ENCODE data around the gene ACAD11.
"Not testable (repeated sequence)": the region's sequence is repeated elsewhere in the genome, so short reads cannot be mapped to it uniquely, and the experiment has no call there.

The ACAD11 gene

DNA sequence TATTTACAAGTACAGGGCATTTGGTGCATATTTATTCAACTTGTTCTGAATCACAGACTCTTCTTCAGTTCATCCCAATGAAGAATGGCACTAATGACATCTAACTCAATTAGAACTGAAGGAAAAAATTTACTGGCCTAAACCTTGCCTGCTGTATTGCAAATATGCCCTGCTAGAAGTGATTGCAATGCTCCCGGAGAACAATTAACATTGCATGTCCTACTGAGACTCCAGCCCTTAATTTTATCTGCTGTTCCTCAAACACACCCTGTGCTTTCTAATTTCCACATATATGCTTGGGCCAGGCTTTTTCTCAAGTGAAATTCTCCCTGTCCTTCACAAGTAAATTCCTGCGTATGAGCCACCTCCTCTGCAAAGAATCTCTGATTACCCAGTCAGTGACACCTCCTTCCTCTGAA, 54.2 kb downstream of the ACAD11 start:
- no peak for DNase-seq (ENCODE audit: low read depth)

DNA sequence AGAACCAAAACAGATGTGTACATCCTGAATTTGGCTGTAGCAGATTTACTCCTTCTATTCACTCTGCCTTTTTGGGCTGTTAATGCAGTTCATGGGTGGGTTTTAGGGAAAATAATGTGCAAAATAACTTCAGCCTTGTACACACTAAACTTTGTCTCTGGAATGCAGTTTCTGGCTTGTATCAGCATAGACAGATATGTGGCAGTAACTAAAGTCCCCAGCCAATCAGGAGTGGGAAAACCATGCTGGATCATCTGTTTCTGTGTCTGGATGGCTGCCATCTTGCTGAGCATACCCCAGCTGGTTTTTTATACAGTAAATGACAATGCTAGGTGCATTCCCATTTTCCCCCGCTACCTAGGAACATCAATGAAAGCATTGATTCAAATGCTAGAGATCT, 59.0 kb downstream of the ACAD11 start:
- DNase-seq (ENCODE audit: low read depth), result not testable (repeated sequence)

DNA sequence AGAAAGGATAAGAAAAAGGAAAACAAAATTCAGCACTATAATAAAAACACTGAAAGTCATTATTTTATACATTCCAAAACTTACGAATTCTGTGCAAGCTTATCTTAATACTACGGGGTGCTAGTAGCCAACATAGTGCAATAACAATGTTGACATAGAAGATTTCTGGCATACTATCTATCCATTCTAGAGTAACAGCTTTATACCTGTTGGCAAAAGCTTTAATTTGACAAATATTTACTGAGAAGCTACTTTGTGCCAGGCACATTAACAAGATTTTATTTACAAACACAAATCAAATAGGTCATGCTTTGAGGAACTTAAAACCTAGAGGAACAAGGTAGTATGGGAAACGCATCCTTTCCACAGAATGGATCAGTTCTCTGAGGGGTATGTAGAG, 61.4 kb downstream of the ACAD11 start:
- no peak for DNase-seq (ENCODE audit: low read depth)

- no peak for DNase-seq (ENCODE audit: low read depth)
Observed at GRCh38 chr3:132597660-132598059, 61.9 kb downstream of the ACAD11 start.

DNA sequence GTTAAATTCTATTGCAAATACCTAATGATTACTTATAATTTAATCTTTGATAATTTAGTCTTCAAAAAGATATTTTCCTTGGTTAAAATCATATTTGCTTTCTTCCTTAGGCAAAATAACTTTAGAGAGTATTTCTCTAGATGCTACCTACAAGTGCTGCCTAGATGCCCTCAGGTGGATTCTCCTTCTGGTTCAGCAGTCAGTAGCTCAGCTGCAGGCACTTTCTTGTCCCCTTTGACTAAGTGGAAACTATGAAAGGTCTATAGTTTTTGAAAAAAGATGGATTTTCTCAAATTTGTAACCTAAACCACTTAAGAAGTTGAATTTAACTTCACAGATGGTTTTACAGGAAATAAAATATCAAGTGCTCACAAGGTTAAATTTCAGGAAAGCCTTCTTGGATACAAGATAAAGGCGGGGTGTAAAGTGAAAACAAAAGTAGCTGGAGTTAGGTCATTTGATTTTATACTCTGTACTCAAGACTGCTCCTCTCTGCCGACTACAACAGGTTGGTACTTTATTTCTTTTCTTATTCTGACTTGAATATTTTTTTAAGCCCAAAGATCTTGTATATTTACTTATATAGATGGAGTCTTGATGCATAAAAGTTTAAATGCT, 62.7 kb downstream of the ACAD11 start, which contains the start of gene ACKR4:
Gene ACKR4 (plus strand): TSS at position 455 of the 618 bp plus-strand sequence. CDS start 3,128 bp downstream, outside the sequence.
- no peak for DNase-seq (ENCODE audit: low read depth)

DNA sequence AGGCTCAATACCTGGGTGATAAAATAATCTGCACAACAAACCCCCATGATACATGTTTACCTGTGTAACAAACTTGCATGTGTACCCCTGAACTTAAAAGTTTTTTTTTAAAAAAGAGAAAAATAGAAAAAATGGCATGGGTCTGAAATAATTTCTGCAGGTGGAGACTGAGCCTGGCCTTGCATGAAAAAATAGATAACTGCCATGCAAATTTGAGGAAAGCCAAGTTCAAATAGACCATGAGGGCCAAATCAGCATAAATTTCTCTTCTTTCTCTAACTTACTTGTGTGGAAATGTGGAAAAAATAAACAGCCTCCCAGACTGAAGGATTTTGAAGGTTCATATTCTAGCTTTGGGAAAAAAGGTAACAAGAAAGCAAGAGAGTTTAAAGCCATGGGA, 63.3 kb downstream of the ACAD11 start:
- no peak for DNase-seq (ENCODE audit: low read depth)

DNA sequence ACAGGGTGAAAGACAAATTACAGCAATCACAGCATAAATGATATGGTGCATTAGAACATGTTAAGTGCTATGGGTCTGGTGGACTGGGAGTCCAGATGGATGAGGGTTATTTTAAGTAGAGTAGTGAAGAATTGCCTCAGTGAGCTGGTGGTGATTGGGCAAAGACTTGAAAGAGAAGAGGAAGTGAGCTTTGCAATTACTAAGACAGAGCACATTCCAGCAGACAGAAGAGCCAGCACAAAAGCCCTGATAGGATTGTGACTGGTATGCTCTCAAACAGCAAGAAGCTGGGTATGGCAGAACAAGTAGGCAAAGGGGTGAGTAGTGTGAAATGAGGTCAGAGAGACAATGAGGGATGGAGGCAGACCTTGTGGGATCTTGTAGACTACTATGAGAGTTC, 64.6 kb downstream of the ACAD11 start:
- no peak for DNase-seq (ENCODE audit: low read depth)

- no peak for DNase-seq (ENCODE audit: low read depth)
Observed at GRCh38 chr3:132594498-132594897, 65.1 kb downstream of the ACAD11 start.

DNA sequence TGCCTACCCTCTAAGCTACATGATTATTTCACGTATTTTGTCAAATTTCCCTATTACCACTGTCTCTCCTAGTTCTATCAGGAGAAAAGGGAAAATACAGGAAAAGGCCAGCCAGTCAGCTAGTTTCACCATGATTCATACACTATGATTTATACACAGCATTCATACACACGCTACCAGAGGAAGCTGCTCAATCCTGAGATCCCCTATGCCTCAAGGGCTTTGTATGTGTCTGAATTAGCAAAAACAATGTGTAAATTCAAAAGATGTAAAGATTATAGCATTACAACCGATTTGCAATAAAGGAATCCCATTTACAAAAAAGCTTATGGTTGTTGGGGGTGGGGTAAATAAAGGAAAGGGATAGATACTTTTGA, 65.7 kb downstream of the ACAD11 start:
- no peak for DNase-seq (ENCODE audit: low read depth)

DNA sequence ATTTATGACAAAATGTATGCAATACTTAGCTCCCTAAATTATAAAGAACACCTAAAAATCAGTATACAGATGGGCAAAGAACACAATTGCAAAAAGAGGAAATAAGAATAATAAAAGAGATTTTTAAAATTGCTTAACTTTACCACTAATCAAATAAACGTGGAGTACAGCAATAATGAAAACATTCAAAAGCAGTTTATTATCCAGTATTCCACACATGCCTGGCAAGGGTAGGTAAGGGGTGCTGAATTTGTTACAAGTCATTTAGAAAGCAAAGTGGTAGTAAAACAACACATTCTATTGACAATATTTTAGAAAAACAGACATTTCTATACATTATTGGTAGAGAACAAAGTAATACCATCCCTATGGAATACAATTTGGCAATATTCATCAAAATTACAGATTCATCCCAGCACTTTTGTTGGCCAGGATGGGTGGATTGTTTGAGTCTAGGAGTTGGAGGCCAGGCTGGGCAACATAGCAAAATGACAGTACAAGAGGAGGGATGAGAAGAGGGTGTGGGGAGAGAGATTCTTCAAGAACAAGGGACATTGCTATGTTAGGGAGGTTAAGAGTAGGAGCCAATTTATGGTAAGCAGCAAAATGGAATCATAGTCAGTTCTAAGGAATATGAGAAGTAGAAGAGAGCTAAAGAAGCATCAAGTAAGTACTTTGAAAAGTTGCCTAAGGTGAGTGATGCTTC, 66.2 kb downstream of the ACAD11 start:
- DNase-seq (ENCODE audit: low read depth), result no peak

DNA sequence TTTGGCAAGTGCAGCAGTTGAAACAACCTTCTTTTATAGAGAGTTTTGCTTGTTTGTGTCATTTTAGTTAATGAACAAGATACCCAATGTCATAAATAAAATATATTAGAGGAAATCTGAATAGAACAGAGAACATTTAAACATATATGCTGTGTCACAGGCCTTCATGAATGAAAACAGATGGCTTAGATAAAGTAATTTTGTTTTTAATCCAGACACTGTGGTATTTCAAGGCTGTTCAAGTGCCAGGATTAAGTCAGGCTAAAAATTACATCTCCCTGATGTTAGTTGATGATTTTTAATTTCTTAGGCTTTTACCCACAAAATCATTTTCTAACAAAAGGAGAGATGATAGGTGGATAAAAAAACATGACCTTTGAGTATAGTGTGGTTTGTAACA, 67.4 kb downstream of the ACAD11 start:
- DNase-seq (ENCODE audit: low read depth), result no peak

- no peak for DNase-seq (ENCODE audit: low read depth)
Observed at GRCh38 chr3:132587401-132587800, 72.2 kb downstream of the ACAD11 start.

DNA sequence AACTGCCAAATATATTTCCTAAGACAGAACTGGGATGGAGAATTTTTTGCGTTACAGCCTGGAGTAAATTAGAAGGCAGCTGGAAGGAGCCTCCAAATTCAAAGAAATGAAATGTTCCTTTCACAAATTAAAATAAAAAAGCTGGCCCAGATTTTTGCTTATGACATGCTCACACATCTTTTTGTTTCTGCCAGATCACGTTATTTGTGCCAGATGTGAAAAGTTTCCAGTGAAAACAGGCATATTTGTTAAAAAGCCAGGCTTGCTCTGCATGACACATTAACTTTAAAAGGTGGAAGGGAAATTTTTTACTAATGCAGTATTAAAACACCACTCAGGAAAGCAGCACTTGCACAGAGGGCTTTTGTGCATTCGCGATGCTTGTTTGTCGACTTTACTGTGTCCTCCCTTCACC, 85.8 kb downstream of the ACAD11 start:
- no peak for DNase-seq (ENCODE audit: low read depth)

- no peak for DNase-seq (ENCODE audit: low read depth)
Observed at GRCh38 chr3:132570016-132570415, 89.6 kb downstream of the ACAD11 start.

DNA sequence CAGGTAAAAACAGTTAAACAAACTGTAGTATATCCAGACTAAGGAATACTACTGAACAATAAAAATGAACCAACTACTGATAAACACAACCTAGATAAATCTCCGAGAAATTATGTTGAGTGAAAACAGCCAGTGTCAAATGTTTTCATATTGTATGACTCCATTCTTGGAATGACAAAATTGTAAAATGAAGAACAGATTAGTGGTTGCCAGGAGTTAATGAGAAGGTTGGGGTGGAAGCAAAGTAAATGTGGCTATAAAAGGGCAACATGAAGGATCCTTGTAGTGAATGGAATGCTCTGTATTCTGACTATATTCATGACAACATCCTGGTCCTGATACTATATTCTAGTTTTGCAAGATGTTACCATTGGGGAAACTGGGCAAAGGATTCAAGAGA, 90.0 kb downstream of the ACAD11 start:
- DNase-seq (ENCODE audit: low read depth), result no peak

GRCh38 chr3:132569153-132569552, 90.5 kb downstream of the ACAD11 start:
- DNase-seq (ENCODE audit: low read depth), result no peak

GRCh38 chr3:132568422-132568821, 91.2 kb downstream of the ACAD11 start:
- DNase-seq (ENCODE audit: low read depth), result no peak

GRCh38 chr3:132564070-132564465, 95.5 kb downstream of the ACAD11 start:
- no peak for DNase-seq (ENCODE audit: low read depth)

- DNase-seq (ENCODE audit: low read depth), result no peak
Observed at GRCh38 chr3:132563420-132564069, 96.1 kb downstream of the ACAD11 start.

GRCh38 chr3:132561003-132561402, 98.6 kb downstream of the ACAD11 start:
- no peak for DNase-seq (ENCODE audit: low read depth)

DNA sequence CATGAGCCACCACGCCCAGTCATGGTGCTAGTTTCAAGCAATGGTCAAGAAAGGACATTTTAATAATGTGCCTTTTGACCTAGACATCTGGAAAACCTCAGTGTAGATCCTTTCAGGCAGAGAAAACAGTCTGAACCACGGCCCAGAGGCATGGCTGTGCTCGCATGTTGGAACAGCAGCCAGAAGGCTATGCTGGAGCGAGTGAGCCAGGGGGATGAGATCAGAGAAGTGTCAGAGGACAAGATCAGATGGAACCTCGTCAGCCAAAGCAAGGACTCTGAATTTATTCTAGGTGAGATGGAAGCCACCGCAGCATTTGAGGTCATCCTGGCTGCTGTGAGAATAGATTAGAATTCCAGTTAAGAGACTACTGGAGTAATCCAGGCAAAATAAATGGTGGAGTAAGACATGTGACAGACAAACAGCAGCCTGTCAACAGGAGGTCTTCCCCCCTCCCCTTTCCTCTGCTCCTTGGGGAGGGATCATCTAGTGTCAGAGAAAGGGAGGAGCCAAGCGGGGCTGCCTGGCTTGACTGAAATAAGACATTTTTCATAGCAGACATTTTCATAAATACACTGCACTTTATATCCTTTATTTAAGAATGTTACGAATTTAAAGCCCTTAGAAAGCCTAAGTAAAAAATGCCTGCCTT, 103.0 kb downstream of the ACAD11 start:
- DNase-seq (ENCODE audit: low read depth), result no peak

GRCh38 chr3:132556036-132556386, 103.6 kb downstream of the ACAD11 start:
- DNase-seq (ENCODE audit: low read depth), result not testable (repeated sequence)
